GM18498 (cell line): ENCODE results near the gene FYN.
A peak's percentile ranks its signal among the peaks of the same experiment; 100 is the strongest.

Experiments
- ATAC-seq: cut with Tn5 transposase; IDR thresholded peaks from one replicate; pipeline ENCODE4 v1.9.1; 2021; ENCODE audit warnings: mild to moderate bottlenecking, moderate library complexity; ENCODE audit not compliant: unreplicated experiment

The FYN gene

GRCh38 chr6:111854683-111855082 lies 18.6 kb downstream of the FYN start:
- no peak for ATAC-seq

DNA sequence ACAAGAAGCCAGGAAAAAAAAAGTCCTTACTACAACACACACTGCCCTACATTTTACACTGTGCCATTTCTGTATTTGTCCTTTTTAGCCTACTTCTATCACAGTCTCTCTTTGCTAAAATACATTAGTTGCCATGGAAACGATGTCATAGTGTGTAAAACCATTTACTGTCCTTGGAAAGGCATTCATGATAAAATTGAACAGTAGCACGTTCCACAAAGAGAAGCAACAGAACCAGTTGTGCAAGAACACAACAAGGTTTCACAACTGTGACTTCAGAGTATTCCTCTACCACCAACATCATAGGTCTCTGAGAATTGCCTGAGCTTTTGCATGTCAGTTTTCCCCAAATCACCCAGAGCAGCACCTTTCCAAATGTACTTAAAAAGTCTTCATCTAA lies 20.5 kb downstream of the FYN start:
- no peak for ATAC-seq

DNA sequence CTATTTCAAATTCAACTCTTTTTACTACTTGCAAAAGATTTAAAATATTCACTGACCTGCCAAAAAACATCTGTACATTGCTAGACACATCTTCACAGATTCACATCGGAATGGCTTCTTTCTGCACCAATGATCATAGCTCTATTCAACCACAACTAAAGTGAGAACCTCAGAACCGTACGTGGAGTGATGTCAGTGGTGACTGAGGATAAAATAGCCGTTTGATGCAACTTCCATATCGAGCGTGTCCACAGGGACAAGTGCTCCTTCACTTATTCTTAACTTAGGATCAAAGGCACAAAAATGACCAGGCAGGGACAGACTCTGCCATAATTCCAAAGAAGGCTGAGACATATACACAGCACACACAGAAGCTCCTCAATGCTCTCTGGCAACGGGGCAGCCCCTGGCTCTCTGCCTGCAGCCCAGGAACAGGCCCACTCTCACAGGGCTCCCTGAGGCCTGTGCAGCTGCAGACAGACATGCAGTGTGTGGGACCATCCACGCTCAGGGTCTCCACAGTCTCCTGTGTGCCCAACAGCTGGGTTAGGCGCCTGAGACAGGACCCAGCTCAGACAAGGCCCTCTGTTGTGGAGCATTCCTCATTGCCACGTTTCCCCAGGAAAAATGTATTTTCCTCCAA lies 22.8 kb downstream of the FYN start:
- ATAC-seq: peak; percentile 55

GRCh38 chr6:111849298-111849697 lies 24.0 kb downstream of the FYN start:
- no peak for ATAC-seq

DNA sequence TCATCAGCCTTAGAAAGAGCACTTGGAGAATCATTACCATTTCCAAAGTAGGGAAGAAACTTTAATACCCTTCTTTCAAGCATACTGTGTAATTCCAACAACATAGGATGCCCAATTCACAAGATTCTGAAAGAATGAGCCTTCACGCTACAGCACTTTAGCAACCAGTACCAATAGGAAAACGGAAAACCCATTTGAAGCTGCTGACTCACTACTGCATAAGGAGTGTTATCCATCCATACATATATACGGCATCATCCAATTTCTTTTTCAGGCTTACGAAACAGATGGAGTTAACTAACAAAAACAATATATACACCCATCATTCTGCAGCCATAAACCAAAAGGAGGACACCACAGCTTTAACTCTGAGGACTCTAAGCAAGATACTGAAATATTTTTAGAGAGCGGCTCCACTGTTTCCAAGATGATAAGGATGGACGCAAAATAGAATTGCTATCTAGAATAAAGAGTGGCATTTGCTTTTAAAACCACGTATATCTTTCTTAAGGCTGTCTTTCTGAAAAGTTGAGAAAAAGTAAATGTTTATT lies 24.9 kb downstream of the FYN start:
- no peak for ATAC-seq

DNA sequence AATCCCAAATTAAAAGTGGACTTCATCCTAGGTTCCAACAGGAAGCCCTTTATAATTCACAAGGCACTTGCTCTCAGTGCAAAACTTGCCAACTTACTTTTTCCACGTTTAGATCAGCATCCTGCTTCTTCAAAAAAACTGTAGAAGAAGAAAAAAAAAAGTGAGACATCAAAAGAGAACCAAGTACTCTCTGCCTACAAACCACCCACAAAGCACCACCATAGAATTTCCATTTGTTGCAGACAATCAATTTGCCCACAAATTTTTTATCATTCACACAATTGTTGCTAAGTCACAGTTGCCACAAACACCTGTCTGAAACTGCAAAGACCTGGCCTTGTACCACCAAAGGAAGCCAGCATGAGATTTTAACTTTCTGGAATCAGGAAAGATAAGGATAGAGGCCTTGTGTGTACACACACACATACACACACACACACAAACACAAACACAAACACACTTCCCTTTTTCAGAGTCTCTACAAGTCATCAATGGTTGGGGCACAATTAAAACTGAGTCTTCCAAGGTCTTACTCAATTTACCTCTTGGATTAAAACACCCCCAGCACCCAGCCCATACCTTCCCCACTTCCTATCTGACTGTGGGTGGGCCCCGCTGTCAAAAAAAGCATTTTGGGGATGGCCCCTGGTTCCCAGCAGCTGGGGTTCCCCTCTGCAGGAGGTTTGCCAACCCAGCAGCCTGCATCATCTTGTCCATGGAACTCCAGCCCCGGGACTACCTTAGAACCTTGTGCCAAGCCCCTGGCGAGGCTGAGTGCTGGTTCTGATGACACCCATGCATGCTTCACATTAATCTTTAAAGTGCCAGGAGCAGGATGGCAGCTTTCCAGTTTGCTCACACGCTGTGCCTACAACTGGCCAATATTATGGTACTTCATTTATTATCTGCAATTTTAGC lies 26.5 kb downstream of the FYN start:
- no peak for ATAC-seq

GRCh38 chr6:111846066-111846465 lies 27.2 kb downstream of the FYN start:
- no peak for ATAC-seq

GRCh38 chr6:111845441-111845871 lies 27.8 kb downstream of the FYN start:
- ATAC-seq: peak; percentile 52

DNA sequence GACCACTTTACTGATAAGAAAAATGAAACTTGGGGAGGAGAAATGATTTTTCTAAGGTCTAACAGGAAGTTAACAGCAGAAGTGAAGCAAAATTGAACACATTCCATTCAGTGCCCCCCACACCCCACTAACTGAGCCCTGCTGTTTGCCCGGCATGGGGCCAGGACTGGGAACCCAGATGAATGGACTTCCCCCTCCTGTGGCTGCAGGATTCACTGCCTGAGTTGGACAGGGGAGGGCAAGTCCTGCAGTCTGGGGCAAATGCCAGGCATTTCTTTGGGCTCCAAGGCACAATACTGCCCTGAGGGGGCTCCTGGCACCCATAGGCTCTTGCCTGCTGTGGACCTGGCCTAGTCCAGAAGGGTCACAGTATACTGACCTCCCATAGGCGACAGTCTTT lies 28.3 kb downstream of the FYN start:
- ATAC-seq: no peak

DNA sequence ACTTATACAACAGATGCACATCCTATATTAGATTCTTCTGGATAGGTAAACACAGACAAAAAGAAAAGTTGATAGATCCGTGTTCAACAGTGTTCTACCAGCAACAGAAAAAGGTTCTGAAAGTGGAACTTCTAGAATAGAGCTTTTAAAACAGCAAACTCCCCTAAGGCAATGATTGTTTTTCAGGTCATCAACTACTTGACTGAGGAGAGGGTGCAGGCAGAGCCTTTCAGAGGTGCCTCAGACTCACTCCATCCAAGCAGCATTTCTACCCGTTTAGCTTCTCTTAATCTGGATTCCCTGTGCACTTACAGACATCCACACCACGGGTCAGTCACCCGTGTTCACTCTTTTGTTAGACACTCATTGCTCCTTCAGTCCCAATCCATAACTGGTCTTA lies 28.9 kb downstream of the FYN start:
- ATAC-seq: peak; percentile 63

DNA sequence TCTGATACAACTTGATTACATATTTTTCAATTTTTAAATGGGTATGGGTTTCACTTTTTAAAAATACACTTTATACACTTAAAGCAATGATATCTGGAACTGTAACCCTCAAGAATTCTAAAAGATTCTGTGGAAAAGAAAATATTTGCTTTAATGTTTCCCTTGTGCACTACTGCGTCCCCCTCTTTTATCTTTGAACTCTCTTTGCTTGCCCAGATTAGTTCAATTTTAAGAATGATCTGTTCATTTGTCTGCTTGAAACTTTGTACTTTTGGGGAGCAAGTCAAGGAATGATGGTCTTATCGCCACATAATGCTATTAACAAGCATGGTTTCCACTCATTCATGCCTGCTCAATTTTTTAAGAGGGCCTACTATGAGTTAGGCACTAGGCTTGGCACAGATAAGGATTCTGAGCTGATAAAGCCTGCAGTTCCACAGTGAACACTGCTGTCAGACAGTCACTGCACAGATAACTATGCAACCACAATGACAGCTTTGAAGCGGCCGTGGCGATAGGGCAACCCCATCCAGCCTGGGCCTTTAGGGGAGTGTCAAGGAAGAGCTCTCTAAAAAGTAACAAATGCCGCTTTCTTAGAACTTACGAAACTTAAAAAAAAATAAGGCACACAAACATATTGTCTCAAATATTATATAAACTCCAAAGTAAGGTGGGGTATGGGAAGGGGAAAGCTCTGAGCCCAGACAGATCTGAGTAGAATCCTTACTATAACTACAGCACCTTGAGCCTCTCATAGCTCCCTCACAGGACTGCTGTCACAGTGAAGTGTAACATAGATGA lies 29.7 kb downstream of the FYN start:
- ATAC-seq: no peak

DNA sequence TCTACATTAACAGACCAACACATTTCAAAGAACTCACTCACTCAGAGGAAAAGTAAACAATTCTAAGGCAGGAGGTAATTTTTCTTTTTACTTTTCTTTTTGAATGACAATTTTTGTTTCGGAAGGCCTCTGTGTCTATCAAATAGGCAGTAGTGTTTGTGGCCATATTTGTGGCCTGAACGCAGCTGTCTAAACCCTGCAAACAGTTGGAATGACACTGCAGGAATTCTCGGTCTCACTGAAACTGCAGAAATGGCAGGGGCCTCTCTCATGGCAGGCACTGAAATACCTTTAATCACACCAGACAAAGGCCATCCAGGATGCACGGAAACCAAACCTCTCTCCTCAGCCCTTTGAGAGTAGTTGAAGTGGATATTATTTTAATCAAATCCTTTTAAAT lies 30.4 kb downstream of the FYN start:
- ATAC-seq: no peak

- ATAC-seq: no peak
Measured at GRCh38 chr6:111842271-111842822, 30.9 kb downstream of the FYN start.

DNA sequence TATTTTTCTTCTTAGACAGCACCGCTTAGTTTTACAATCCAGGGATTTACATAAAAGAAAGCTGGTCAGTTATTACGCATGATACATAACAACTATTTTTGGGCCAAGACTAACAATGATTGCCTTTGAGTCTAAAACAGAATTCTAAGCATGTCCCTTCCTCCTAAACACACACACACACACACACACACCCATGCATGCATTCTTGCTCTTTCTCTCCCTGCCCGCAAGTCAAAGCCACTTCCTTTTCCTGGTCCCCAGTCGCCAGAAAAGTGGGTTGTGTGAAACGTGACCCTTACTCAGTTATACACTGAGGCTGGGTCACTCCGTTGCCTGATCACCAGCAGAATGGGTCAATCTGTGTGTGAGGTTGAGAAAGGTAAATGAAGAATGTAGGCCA lies 31.4 kb downstream of the FYN start:
- ATAC-seq: no peak

- no peak for ATAC-seq
Measured at GRCh38 chr6:111840803-111841202, 32.4 kb downstream of the FYN start.

- no peak for ATAC-seq
Measured at GRCh38 chr6:111838749-111839484, 34.3 kb downstream of the FYN start.

- peak; percentile 76 for ATAC-seq
Measured at GRCh38 chr6:111837641-111838500, 35.4 kb downstream of the FYN start.

DNA sequence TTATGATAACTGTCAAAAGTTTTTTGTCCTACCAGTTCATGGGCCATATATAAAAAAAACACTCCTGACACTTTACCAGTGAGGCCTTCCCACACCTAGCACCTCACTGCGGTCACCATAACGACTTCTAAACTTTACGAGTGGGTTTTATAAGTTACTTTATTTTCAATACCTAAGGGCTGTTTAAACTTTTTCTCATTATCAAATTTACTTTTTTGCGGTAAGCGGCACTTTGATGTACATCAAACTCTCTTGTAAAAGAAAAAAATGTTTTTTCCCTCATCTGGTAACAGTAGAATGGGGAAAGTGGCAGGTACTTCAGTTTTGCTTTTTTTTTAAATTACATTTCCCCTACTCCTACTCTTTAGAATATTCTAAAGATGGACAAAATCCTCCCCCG lies 36.2 kb downstream of the FYN start:
- no peak for ATAC-seq

DNA sequence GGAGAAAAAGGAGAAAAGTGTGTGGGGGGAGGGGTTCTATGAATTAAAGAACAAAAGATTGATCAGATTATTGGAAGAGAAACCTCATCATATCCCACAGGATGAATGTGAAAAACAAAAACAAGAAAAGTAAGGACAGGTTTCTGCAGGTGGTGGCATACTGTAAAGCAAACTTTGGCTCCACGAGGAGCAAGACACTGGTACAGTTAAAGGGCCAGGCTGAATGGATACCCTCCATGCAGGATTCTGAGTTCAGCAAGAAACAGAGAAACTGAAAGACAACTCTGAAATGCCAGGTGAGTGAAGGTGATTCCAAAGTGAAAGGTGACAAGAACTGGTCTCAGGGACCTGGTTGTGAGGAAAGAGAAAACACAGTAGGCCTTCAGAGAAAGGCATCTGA lies 37.4 kb downstream of the FYN start:
- ATAC-seq: no peak
